GM08714 (cell line): ENCODE measurements around the gene NEURL1.
"Not testable (repeated sequence)": the region's sequence is repeated elsewhere in the genome, so short reads cannot be mapped to it uniquely, and the experiment has no call there.

Source experiments
- H3K4me3 ChIP-seq: fragments of 200-500 bp; sonication (Bioruptor generic); 2 replicates; pipeline ENCODE4 v1.5.1; 2014; ENCODE audit warnings: mild to moderate bottlenecking, low read length, inconsistent platforms
- ZNF274 ChIP-seq: IDR thresholded peaks from 2 replicates; pipeline ENCODE4 v1.6.1; 2012; ENCODE audit warnings: mild to moderate bottlenecking, low read depth, low read length

NEURL1 gene

DNA sequence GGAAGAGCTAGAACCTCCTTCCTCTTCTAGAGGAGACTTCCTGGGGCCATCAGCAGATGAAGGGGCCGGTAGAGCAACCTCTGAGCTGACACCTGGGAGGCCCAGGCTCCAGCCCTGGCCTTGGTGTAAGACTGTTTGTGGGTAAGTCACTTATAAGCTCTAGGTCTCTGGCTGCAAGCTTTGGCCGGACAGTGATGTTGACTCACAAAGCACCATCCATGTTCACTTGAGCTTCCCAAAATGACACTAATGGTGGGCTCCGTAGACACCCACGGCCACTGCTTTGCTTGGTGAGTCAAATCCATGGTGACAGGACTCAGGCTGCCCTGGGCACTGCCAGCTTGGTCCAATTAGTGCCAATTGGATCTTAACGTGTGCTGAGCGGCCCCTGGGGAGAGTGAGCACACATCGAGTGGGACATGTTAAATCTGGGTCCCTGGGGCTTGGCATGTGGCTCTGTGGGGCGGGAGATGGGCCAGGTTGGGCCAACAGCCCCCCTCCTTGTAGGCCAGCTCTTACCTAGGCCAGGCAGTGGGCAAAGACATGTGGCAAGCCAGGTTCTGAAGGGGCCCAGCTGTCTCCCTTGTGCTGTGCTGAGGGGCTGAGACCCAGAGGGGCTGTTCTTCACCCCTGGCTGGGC lies 16.7 kb downstream of the NEURL1 start:
- H3K4me3 ChIP-seq: no peak overlapping the region
- no peak for TF ChIP-seq ZNF274

DNA sequence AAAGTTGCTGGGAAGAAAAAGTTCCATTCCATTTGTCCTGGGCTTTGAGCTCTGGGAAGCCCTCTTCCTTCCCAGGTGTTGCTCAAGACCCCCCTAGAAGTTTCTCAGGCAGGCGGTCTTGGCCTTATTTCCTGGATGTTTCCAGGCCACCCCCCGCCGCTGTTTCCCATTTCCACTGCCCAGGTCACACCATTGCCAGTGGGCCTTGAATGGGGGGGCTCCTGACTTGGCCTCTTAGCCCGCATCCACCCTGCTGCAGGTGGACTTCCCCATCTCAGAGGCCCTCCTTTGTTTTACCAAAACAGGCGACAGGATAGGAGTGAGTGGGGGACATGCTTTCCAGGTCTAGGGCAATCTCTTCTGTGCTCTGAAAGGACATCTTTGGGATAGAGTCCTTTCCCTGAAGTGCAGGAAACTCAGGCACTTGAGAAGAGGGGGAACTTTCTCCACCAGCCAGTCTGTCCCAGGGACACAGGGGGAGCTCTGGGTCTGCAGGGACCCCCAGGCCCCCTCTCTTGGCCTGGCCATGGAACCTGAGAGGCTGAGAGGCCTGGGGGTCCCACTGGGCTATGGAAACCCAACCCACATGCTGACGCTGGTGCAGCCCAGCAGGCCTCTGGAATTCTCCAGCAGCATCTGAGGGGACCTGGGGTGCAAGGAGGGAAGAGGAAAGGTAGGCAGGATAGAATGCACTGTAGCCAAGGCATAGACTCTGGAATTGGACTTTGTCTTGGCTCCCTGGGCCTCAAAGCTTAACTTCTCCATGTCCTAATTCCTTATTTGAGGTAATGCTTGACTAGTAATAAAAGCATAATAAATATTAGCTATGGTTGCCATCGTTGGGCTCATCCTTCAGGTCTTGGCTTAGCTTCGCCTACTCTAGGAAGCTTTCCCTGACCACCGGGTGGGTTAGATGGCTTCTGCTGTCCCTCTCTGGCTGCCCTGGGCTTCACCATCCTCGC lies 17.6 kb downstream of the NEURL1 start:
- no peak overlapping the region for H3K4me3 ChIP-seq
- no peak for TF ChIP-seq ZNF274

DNA sequence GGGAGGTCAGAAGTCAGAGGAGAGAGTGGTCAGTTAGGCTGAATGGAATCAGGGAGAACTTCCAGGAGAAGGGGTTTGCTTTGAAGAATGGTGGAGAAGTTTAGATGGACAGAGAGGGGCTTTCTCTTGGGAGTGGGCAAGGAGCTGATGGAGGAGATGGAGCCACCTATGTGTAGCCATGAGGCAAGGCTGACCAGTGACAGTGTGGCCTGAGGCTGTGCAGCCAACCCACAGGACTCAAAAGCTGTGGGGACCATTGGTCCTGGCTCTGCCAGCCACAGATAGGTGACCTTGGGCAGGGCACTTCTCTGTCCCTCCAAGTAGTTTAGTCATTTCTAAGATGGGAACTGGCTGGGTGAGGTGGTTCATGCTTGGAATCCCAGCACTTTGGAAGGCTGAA lies 18.7 kb downstream of the NEURL1 start:
- no peak overlapping the region for H3K4me3 ChIP-seq
- TF ChIP-seq ZNF274: no peak

DNA sequence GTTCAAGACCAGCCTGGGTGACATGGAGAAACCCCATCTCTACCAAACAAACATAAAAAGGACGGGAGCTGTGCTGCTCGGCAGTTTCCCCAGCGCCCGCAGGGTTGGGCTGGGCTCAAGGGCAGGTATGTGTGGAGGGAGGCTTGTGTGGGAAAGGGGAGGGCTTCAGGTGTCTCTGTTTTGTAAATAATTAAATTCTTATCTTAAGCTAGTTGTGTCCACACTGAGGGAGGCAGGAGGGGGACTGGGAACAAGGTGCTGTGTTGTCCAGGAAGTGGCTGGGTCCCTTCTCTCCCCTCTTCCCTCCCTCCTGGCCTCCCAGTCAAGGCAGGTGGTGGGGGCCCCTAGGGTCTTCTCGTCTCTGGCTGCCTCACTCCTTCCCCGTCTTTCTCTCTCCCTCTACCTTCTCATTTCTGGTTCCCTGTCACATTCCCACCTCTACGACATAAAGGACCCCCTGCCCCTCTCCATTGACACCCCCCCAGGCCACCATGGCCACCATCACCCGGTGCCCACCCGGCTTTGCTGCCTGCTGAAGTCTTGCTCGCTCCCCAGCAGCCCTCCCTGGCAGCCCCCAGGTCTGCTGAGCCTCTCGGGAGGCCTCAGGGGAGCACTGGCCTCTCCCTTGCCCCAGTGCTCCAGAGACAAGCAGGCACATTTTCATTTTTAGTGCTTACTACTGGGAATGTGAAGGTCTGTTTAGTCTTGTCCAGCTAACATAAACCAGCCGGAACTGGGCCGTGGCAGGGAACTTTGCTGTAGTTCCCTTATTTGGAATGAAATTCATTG lies 19.3 kb downstream of the NEURL1 start:
- no peak overlapping the region for H3K4me3 ChIP-seq
- TF ChIP-seq ZNF274: no peak

DNA sequence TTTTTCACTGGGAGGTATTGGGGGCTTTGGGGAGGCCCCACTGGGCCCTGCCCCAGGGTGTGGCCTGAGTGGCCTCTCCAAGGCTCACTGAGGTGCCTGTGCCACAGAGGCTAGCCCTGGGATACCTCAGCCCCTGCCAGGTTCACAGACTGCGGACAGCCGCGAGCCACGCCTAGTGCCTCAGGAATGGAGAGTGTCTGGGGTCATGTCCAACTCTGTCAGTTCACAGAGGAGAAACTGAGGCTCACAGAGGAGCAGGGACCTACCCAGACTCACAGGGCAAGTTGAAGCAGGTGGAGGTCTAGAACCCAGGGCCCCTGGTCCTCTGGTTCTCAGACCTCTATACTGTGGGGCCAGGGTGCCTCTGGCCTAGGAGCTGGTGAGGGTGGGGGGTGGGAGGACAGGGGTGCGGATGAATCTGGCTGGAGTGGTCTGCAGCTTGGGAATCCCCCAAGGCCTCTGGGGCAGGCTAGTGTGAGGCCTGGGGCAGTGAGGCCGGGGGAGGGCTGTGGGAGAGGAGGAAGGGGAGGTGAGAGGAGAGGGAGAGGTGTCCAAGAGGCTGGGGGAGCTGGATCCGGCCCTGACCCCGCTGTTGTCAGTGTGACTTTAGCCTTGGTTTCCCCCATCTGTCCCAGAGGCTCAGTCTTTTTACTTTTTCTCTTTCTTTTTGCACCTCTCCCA lies 20.0 kb downstream of the NEURL1 start:
- H3K4me3 ChIP-seq: no peak overlapping the region
- no peak for TF ChIP-seq ZNF274

DNA sequence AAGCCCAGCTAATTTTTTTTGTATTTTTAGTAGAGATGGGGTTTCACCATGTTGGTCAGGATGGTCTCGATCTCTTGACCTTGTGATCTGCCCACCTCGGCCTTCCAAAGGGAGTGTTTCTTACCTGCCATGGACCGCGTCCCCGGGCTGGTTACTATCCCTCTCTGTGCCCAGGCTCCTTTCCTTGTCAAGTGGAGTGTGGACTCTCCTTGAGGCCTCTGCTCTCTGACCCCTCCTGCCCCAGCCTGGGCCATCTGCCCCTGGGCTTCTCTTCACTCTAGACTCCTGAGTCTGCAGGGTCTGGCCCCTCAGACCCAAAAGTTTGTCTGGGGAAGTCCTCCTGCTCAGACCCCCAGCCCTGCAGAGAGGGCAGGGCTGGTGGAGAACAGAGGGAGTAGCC lies 20.7 kb downstream of the NEURL1 start:
- no peak overlapping the region for H3K4me3 ChIP-seq
- no peak for TF ChIP-seq ZNF274

DNA sequence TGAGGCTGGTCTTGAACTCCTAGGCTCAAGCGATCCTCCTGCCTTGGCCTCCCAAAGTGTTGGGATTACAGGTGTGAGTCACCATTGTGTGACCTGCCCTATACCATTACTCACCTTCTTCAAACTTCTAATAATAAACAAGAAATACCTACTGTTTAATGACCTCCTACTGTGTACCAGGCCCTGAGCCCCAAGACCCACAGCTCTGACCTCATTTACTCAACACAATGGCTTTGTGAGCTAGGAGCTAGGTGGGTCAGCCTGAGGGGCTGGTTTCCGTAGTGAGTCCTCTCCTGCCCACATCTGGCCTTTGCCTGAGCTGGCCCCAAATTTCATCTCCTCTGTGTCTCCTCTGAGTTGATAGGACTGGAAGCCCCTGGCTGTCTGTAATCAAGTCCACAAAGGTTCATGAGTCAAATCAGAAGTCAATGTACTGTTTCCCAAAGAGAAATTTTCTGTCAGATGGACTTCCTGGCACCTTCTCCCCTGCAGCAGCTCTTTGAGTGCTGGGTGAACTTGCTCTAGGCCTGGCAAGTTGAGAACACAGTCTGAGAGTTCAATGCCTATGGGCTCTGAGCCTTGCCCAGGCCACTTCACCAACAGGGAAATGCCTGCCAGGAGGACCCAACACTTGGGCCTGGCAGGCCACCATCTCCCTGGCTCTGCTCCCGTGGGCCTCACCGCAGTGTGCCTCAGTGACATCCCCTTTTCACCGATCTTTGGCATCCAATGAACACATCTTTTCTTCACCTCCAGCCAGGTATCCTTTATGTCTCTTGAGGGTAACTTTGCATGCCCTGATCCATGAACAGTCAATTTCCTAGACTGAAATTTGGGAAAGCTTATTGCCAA lies 24.0 kb downstream of the NEURL1 start:
- no peak for TF ChIP-seq ZNF274
- H3K4me3 ChIP-seq: no peak overlapping the region

DNA sequence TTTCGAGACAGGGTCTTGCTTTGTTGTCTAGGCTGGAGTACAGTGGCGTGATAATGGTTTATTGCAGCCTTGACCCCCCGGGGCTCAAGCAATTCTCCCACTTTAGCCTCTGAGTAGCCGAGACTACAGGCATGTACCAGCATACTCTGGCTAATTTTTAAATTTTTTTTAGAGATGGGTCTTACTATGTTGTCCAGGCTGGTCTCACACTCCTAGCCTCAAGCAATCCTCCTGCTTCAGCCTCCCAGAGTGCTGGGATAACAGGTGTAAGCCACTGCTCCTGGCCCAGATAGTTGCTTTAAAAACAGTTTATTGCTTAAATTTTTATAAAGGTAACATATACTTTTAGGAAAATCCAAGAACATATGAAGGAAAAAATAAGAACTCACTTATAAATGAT lies 26.3 kb downstream of the NEURL1 start:
- TF ChIP-seq ZNF274: no peak
- H3K4me3 ChIP-seq: no peak overlapping the region

DNA sequence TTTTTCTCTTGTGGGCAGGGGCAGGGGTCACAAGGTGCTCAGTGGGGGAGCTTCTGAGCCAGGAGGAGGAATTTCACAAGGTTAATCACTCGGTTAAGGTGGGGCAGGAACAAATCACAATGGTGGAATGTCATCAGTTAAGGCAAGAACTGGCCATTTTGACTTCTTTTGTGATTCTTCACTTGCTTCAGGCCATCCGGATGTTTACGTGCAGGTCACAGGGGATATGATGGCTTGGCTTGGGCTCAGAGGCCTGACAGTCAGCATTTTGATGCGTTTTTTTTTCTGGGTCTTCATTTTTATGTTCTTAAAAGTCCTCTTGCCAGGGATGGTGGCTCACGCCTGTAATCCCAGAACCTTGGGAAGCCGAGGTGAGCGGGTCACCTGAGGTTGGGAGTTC lies 28.5 kb downstream of the NEURL1 start:
- H3K4me3 ChIP-seq: not testable (repeated sequence)

DNA sequence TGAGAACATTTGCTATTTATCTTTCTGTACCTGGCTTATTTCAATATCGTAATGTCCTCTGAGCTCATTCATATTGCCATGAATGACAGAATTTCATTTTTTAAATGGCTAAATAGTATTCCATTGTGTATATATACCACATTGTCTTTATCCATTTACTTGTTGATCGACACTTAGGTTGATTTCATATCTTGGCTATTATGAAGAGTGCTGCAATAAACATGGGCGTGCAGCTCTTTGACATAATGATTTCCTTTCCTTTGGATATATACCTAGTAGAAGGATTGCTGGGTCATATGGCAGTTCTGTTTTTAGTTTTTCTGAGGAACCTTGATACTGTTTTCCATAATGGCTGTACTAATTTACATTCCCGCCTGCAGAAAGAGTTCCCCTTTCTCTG lies 30.2 kb downstream of the NEURL1 start:
- no peak for TF ChIP-seq ZNF274
- no peak overlapping the region for H3K4me3 ChIP-seq

DNA sequence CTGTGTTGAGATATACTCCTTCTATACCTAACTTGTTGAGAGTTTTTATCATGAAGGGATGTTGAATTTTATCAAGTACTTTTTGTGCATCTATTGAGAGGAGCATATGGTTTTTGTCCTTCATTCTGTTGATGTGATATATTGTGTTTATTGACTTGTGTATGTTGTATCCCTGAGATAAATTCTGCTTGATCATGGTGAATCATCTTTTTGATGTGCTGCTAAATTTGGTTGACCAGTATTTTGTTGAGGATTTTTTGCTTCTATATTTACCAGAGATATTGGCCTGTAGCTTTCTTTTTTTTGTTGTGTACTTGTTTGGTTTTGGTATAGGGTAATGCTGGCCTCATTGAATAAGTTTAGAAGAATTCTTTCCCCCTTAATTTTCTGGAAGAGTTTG lies 32.4 kb downstream of the NEURL1 start:
- no peak overlapping the region for H3K4me3 ChIP-seq
- no peak for TF ChIP-seq ZNF274

DNA sequence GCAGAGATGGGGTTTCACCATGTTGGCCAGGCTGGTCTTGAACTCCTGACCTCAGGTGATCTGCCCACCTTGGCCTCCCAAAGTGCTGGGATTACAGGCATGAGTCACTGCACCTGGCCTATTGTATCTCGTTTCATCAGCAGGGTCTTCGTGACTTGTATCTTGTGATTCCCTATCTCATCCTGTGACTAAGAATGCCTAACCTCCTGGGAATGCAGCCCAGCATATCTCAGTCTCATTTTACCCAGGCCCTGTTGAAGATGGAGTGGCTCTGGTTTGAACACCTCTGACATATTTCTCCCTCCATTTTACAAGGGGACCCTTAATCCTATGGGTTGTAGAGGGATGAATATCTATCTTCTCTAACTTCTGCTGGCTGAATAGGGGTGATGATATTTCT lies 34.0 kb downstream of the NEURL1 start:
- H3K4me3 ChIP-seq: not testable (repeated sequence)

DNA sequence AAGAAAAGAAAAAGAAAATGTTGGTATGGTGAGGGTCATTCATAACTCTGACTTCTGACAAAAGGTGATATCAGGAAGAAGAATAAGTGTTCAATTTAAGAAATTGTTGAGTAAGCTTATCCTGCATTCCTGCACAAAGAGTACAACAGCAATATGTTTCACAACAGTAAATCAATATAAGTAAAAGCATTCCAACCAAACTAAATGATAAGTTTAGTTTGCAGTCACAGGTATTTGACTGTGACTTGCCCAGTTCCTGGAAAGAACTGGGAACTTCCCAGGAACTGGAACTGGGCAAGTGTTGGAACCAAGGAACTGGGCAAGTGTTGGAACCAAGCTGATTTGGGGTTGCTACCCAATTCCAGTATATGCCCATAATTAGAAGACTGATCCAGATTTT lies 35.0 kb downstream of the NEURL1 start:
- H3K4me3 ChIP-seq: no peak overlapping the region
- no peak for TF ChIP-seq ZNF274
